Measurements from ENCODE around the gene QPCT.

DNA sequence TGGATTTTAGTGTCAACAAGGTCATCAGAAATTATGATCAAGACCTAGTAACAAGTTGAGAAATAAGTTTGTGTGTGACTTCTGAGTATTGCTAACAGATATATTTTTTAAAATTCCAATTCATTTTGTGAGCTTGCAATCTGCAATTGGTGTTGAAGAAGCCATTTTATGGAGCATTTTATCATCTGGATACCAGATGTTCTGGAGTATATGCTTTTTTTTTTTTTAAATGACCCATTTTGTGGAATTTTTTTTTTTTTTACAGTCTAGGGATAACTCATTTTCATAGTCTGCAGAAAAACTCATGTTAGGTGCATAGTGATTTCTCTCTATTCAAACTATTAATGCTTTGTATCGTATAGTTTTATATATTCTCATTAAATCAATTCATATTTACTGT lies 12.6 kb downstream of the QPCT start:
- TF ChIP-seq PAX5 (IDR thresholded peaks at IDR 0.05; ENCODE audit: insufficient read depth, low read length, severe bottlenecking) (no peak), TAF1 (IDR thresholded peaks at IDR 0.05; ENCODE audit: low read depth, low read length) (no peak), POLR2AphosphoS5 (IDR thresholded peaks at IDR 0.05; ENCODE audit: low read depth, low read length) (no peak), POLR2A (IDR thresholded peaks at IDR 0.05; ENCODE audit: low read depth, low read length) (no peak)

All from GM12891 (cell line).